Measurements from ENCODE around the gene PHACTR3.

Gene PHACTR3

GRCh38 chr20:59652381-59652780 is 48.0 kb downstream of the PHACTR3 start:
- no peak for DNase-seq

- no peak for DNase-seq
Observed at GRCh38 chr20:59656417-59656816, 52.1 kb downstream of the PHACTR3 start.

- no peak for DNase-seq
Observed at GRCh38 chr20:59657459-59658046, 53.2 kb downstream of the PHACTR3 start.

GRCh38 chr20:59660471-59660870 is 56.1 kb downstream of the PHACTR3 start:
- no peak for DNase-seq

- DNase-seq: no peak
Observed at GRCh38 chr20:59661153-59661552, 56.8 kb downstream of the PHACTR3 start.

- no peak for DNase-seq
Observed at GRCh38 chr20:59661621-59662020, 57.3 kb downstream of the PHACTR3 start.

- DNase-seq: no peak
Observed at GRCh38 chr20:59662161-59662560, 57.8 kb downstream of the PHACTR3 start.

- no peak for DNase-seq
Observed at GRCh38 chr20:59662856-59663512, 58.6 kb downstream of the PHACTR3 start.

GRCh38 chr20:59663513-59664060 is 59.2 kb downstream of the PHACTR3 start:
- DNase-seq: no peak

- no peak for DNase-seq
Observed at GRCh38 chr20:59664421-59664941, 60.1 kb downstream of the PHACTR3 start.

- DNase-seq: no peak
Observed at GRCh38 chr20:59665656-59666555, 61.6 kb downstream of the PHACTR3 start.

- DNase-seq: no peak
Observed at GRCh38 chr20:59666586-59666985, 62.2 kb downstream of the PHACTR3 start.

GRCh38 chr20:59667131-59667530 is 62.8 kb downstream of the PHACTR3 start:
- no peak for DNase-seq

- no peak for DNase-seq
Observed at GRCh38 chr20:59667981-59668515, 63.7 kb downstream of the PHACTR3 start.

GRCh38 chr20:59668926-59669850 is 64.8 kb downstream of the PHACTR3 start:
- DNase-seq: no peak

- no peak for DNase-seq
Observed at GRCh38 chr20:59670786-59671492, 66.6 kb downstream of the PHACTR3 start.

- no peak for DNase-seq
Observed at GRCh38 chr20:59671661-59672471, 67.5 kb downstream of the PHACTR3 start.

- no peak for DNase-seq
Observed at GRCh38 chr20:59672576-59672975, 68.2 kb downstream of the PHACTR3 start.

- no peak for DNase-seq
Observed at GRCh38 chr20:59673288-59673997, 69.1 kb downstream of the PHACTR3 start.

Measured in NCI-H187 (cell line).